ENCODE measurements around the gene SDC3.
A peak's percentile ranks its signal among the peaks of the same experiment; 100 is the strongest.

Gene SDC3

GRCh38 chr1:30834253-30834652, 74.3 kb downstream of the SDC3 start:
- in situ Hi-C loops (cut with HindIII; ENCODE audit: low sequenced_read_pairs): no loop called here
- no peak for DNase-seq (ENCODE audit: low read depth)

DNA sequence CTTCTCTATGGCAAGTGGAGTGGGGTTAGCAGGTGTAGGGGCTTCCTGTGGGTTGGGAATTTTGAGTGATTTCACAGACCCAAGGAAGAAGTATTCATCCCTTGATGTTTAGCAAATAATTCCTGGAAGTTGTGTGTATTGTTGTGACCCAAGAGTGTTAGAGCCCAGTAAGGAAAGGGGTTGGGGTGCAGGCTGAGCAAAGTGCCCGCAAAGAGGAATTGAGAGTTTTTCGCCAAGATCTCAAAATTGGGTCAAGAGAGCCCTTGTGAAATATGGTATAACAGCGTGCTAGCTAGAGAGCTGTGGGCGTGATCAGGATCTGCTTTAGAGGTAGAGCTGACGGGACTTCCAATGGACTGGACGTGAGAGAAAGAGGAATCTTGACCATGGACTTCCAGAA, 78.0 kb downstream of the SDC3 start:
- no peak overlapping the region for H3K4me3 ChIP-seq (ENCODE audit: low read depth, low read length)
- no peak for TF ChIP-seq CTCF (IDR thresholded peaks at IDR 0.05; ENCODE audit: low read depth, low read length, missing control alignments)
- in situ Hi-C loops (cut with HindIII; ENCODE audit: low sequenced_read_pairs): no loop called here
- no peak for DNase-seq (ENCODE audit: low read depth)

More at GRCh38 chr1:30834253-30834652, 74.3 kb downstream of the SDC3 start:
- no peak overlapping the region for H3K4me3 ChIP-seq (ENCODE audit: low read depth, low read length)
- TF ChIP-seq CTCF (IDR thresholded peaks at IDR 0.05; ENCODE audit: low read depth, low read length, missing control alignments): no peak

DNA sequence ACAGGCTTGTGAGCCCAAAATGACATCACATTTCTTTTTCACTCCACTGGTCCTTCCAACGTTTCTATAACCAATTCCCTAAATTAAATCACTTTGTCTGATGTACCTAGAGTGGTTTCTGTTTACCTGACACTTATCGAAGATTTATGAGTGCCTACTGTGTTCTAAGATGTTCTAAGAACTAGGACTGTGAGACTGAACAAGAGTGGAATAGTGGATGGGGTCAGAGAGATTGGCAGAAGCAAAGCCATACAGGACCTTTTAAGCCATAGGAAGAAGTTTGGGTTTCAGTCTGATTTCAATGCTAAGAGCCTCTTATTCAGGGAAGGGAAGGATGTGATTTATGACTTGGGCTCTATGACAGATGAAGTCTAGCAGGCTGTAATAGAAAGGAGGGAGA, 78.7 kb downstream of the SDC3 start:
- in situ Hi-C loops (cut with HindIII; ENCODE audit: low sequenced_read_pairs): no loop called here
- DNase-seq (ENCODE audit: low read depth): no peak
- no peak for TF ChIP-seq CTCF (IDR thresholded peaks at IDR 0.05; ENCODE audit: low read depth, low read length, missing control alignments)
- no peak overlapping the region for H3K4me3 ChIP-seq (ENCODE audit: low read depth, low read length)

DNA sequence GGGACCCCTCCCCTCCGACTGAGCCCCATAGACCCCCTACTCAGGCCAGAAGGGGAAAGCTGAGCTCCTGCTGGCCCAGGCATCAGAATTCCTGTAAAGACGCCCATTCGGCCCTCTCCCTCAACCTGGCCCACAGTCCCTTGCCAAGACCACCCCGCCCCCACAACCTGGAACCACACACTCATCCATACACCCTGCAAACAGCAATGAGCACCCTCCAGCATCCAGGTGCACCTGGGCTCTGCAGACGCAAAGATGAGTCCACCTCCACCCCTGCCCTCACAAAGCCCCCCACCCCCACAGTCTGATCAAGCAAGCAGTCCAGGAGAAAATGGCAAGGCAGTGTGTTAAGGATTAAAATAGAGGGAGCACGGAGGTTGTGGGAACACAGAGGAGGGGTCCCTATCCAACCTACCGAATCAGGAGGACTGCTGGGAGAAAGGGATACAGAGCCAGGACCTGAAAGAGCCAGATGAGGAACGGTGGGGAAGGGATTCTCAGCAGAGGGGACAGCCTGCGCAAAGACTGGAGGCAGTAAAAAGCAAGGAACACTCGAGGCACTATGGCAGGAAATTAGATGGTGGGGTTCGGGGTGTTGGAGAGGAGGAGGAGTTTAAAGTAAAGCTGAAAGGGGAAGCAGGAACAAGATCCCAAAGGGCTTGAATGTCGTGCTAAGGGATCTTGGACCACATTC, 83.7 kb downstream of the SDC3 start:
- in situ Hi-C loops (cut with HindIII; ENCODE audit: low sequenced_read_pairs): loop anchor here (5.0 to 25.0 kb wide), 2 partner anchors 42 to 337 kb away; no protein-coding TSS in a partner anchor
- no peak for DNase-seq (ENCODE audit: low read depth)
- H3K4me3 ChIP-seq (ENCODE audit: low read depth, low read length): peak overlapping the region; percentile 41
- no peak for TF ChIP-seq CTCF (IDR thresholded peaks at IDR 0.05; ENCODE audit: low read depth, low read length, missing control alignments)

DNA sequence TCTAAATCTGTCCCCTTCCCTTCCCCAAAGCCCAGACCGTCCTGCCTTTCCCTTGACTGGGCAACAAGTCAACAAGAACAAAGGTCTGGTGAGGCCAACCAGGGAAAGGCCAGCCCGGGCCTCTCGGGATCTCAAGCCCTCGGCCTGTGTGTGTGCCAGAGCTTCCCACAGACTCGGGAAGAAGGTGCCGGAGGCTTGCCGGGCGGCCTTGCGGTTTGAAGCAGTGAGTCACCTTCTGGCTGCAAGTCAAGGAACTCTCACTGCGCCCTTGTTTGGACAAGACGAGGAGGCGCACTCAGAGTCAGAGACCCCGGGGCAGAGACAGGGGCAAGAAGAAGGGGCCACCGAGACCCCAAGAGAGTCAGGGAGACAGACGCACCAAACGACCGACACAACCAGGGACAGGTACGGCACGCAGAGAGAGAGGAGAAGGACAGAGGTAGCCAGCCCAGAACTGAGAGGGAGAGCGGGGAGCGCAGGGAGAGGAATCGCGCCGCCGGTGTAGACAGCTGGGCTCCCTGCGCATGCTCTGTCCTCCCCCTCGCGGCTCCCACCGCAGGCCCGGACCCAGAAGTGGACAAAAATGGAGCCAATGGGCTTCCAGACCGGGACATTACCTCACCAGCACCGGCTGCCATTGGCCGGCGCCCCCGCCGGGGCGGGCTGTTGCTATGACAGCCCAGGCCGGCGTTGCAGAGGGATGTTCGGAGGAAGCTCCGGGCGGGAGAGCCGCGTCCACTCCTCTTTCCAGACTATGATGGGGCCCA, 84.4 kb downstream of the SDC3 start:
- H3K4me3 ChIP-seq (ENCODE audit: low read depth, low read length): peak overlapping the region; percentile 41
- in situ Hi-C loops (cut with HindIII; ENCODE audit: low sequenced_read_pairs): loop anchor here (5.0 to 25.0 kb wide), 2 partner anchors 43 to 338 kb away; no protein-coding TSS in a partner anchor

GRCh38 chr1:30823627-30823968, 85.0 kb downstream of the SDC3 start:
- no peak for TF ChIP-seq CTCF (IDR thresholded peaks at IDR 0.05; ENCODE audit: low read depth, low read length, missing control alignments)
- DNase-seq (ENCODE audit: low read depth): no peak
- in situ Hi-C loops (cut with HindIII; ENCODE audit: low sequenced_read_pairs): loop anchor here (5.0 to 25.0 kb wide), 2 partner anchors 44 to 339 kb away; no protein-coding TSS in a partner anchor
- peak overlapping the region; percentile 41 for H3K4me3 ChIP-seq (ENCODE audit: low read depth, low read length)

More for the DNA sequence above, 84.4 kb downstream of the SDC3 start:
- DNase-seq (ENCODE audit: low read depth): peak; percentile 99
- no peak for TF ChIP-seq CTCF (IDR thresholded peaks at IDR 0.05; ENCODE audit: low read depth, low read length, missing control alignments)
